Measurements from ENCODE around the gene OR4A16. TPM values are rescaled to one million over a fixed set of nuclear protein-coding genes. Genes with fewer than 3 reads are reported as not detected.

Gene OR4A16
- total RNA-seq (not detected), polyA plus RNA-seq (not detected), total RNA-seq (0 reads per million in 6 experiments)

GRCh38 chr11:55342901-55343300, at the start of gene OR4A16:
OR4A16 (plus strand) TSS chr11:55343201; CDS start chr11:55343201, 0 bp downstream.
- H3K36me3 Mint-ChIP-seq: no peaks in the 10 kb centered on the region
- POLR2A ChIA-PET: no interaction called here

GRCh38 chr11:55324500-55324899, 18.5 kb upstream of the OR4A16 start:
- DNase-seq (no peak), ATAC-seq (no peak)
- Mint-ChIP-seq H3K4me1 (no peaks in the 10 kb centered on the region), H3K27ac (no peak overlapping the region), H3K9me3 (peaks cover 5 to 42% (median 14%) of the 10 kb centered on the region in 9 donors), H3K27me3 (no peaks in the 10 kb centered on the region), H3K36me3 (peaks cover 0 to 7% (median 0%) of the 10 kb centered on the region in 3 donors), H3K4me3 (no peak overlapping the region)
- POLR2A ChIA-PET: no interaction called here

More at GRCh38 chr11:55342901-55343300, at the start of gene OR4A16:
- ATAC-seq (no peak), DNase-seq (no peak)
- Mint-ChIP-seq H3K9me3 (peaks cover 10 to 28% (median 18%) of the 10 kb centered on the region in 9 donors), H3K4me1 (no peaks in the 10 kb centered on the region), H3K27me3 (no peaks in the 10 kb centered on the region), H3K4me3 (no peak within 1 kb of the TSS), H3K27ac (no peak within 1 kb of the TSS)

- Mint-ChIP-seq H3K4me1 (no peaks in the 10 kb centered on the region), H3K4me3 (no peak overlapping the region), H3K27ac (no peak overlapping the region), H3K36me3 (no peaks in the 10 kb centered on the region), H3K9me3 (peaks cover 7 to 29% (median 18%) of the 10 kb centered on the region in 9 donors), H3K27me3 (no peaks in the 10 kb centered on the region)
- ATAC-seq (no peak), DNase-seq (no peak)
- POLR2A ChIA-PET: no interaction called here
These were observed 2.3 kb downstream of the OR4A16 start for GRCh38 chr11:55345306-55345705.

- POLR2A ChIA-PET: no interaction called here
- H3K9me3 Mint-ChIP-seq: peaks cover 7 to 38% (median 11%) of the 10 kb centered on the region in 9 donors
- ATAC-seq (no peak), DNase-seq (no peak)
- no peaks in the 10 kb centered on the region for H3K36me3 Mint-ChIP-seq
- no peaks in the 10 kb centered on the region for H3K27me3 Mint-ChIP-seq
- H3K4me3 Mint-ChIP-seq: no peak overlapping the region
- no peak overlapping the region for H3K27ac Mint-ChIP-seq
- no peaks in the 10 kb centered on the region for H3K4me1 Mint-ChIP-seq
These were observed 6.0 kb downstream of the OR4A16 start for GRCh38 chr11:55349032-55349431.

- Mint-ChIP-seq H3K36me3 (peaks cover 0 to 10% (median 0%) of the 10 kb centered on the region in 3 donors), H3K4me1 (no peaks in the 10 kb centered on the region), H3K27me3 (no peaks in the 10 kb centered on the region), H3K9me3 (peaks cover 10 to 56% (median 26%) of the 10 kb centered on the region in 9 donors), H3K4me3 (no peak overlapping the region), H3K27ac (no peak overlapping the region)
- ATAC-seq (no peak), DNase-seq (no peak)
- POLR2A ChIA-PET: no interaction called here
These were observed 14.7 kb downstream of the OR4A16 start for GRCh38 chr11:55357560-55358184.

- Mint-ChIP-seq H3K36me3 (no peaks in the 10 kb centered on the region), H3K9me3 (peaks cover 9 to 50% (median 19%) of the 10 kb centered on the region in 9 donors), H3K4me3 (no peak within 1 kb of the TSS), H3K27me3 (no peaks in the 10 kb centered on the region), H3K27ac (no peak within 1 kb of the TSS), H3K4me1 (no peaks in the 10 kb centered on the region)
- no peak for DNase-seq
- POLR2A ChIA-PET: no interaction called here
- no peak for ATAC-seq
These were observed 24.7 kb downstream of the OR4A16 start, which contains the start of gene OR4A15 for GRCh38 chr11:55367674-55368073. OR4A15 (plus strand) TSS chr11:55367974; CDS start chr11:55367974, 0 bp downstream.

Other genes starting within 250 kb of the OR4A16 start
- not detected for gene TRIM48, start 81.0 kb upstream of the OR4A16 start, total RNA-seq
- not detected for gene TRIM48, start 81.0 kb upstream of the OR4A16 start, polyA plus RNA-seq
- not detected for gene OR4A15, start 24.8 kb downstream of the OR4A16 start, total RNA-seq
- not detected for gene OR4A15, start 24.8 kb downstream of the OR4A16 start, polyA plus RNA-seq
- gene OR4C15, start 211.3 kb downstream of the OR4A16 start, total RNA-seq: not detected
- not detected for gene OR4C15, start 211.3 kb downstream of the OR4A16 start, polyA plus RNA-seq
- not detected for gene OR4C16, start 228.9 kb downstream of the OR4A16 start, total RNA-seq
- not detected for gene OR4C16, start 228.9 kb downstream of the OR4A16 start, polyA plus RNA-seq